ENCODE data around the gene ZNF35.

ZNF35 gene

GRCh38 chr3:44642337-44642736 is 6.2 kb upstream of the ZNF35 start:
- DNase-seq (ENCODE audit: low read depth): no peak
- H3K4me3 ChIP-seq (ENCODE audit: control insufficient read depth, low read depth, low read length): no peak overlapping the region
- no peak for TF ChIP-seq CTCF (IDR thresholded peaks at IDR 0.05; ENCODE audit: control insufficient read depth, insufficient read depth, low read depth, low read length, missing control alignments)

GRCh38 chr3:44643024-44643423 is 5.5 kb upstream of the ZNF35 start:
- H3K4me3 ChIP-seq (ENCODE audit: control insufficient read depth, low read depth, low read length): no peak overlapping the region
- TF ChIP-seq CTCF (IDR thresholded peaks at IDR 0.05; ENCODE audit: control insufficient read depth, insufficient read depth, low read depth, low read length, missing control alignments): no peak

GRCh38 chr3:44647771-44648170 is 761 bp upstream of the ZNF35 start:
- DNase-seq (ENCODE audit: low read depth): no peak
- no peak for TF ChIP-seq CTCF (IDR thresholded peaks at IDR 0.05; ENCODE audit: control insufficient read depth, insufficient read depth, low read depth, low read length, missing control alignments)
- H3K4me3 ChIP-seq (ENCODE audit: control insufficient read depth, low read depth, low read length): no peak overlapping the region

More at GRCh38 chr3:44643024-44643423, 5.5 kb upstream of the ZNF35 start:
- DNase-seq (ENCODE audit: low read depth): no peak

GRCh38 chr3:44649709-44650108 is 1.2 kb downstream of the ZNF35 start:
- no peak overlapping the region for H3K4me3 ChIP-seq (ENCODE audit: control insufficient read depth, low read depth, low read length)
- no peak for DNase-seq (ENCODE audit: low read depth)
- no peak for TF ChIP-seq CTCF (IDR thresholded peaks at IDR 0.05; ENCODE audit: control insufficient read depth, insufficient read depth, low read depth, low read length, missing control alignments)

GRCh38 chr3:44654039-44654438 is 5.5 kb downstream of the ZNF35 start:
- TF ChIP-seq CTCF (IDR thresholded peaks at IDR 0.05; ENCODE audit: control insufficient read depth, insufficient read depth, low read depth, low read length, missing control alignments): no peak
- H3K4me3 ChIP-seq (ENCODE audit: control insufficient read depth, low read depth, low read length): no peak overlapping the region
- no peak for DNase-seq (ENCODE audit: low read depth)

- H3K4me3 ChIP-seq (ENCODE audit: control insufficient read depth, low read depth, low read length): no peak overlapping the region
- DNase-seq (ENCODE audit: low read depth): no peak
- no peak for TF ChIP-seq CTCF (IDR thresholded peaks at IDR 0.05; ENCODE audit: control insufficient read depth, insufficient read depth, low read depth, low read length, missing control alignments)
Observed at GRCh38 chr3:44659015-44659414, 10.5 kb downstream of the ZNF35 start.

GRCh38 chr3:44659434-44659833 is 10.9 kb downstream of the ZNF35 start:
- no peak for DNase-seq (ENCODE audit: low read depth)

More at GRCh38 chr3:44659434-44659833, 10.9 kb downstream of the ZNF35 start:
- H3K4me3 ChIP-seq (ENCODE audit: control insufficient read depth, low read depth, low read length): no peak overlapping the region
- TF ChIP-seq CTCF (IDR thresholded peaks at IDR 0.05; ENCODE audit: control insufficient read depth, insufficient read depth, low read depth, low read length, missing control alignments): no peak

Data from AG09309 (cell line).